ENCODE results near the gene PIK3R1. TPM values are rescaled to one million over a fixed set of nuclear protein-coding genes. Genes with fewer than 3 reads are reported as not detected.

Gene PIK3R1
- total and polyA plus RNA-seq, 4 donors = 22.6 to 123 (median 47.3) TPM

DNA sequence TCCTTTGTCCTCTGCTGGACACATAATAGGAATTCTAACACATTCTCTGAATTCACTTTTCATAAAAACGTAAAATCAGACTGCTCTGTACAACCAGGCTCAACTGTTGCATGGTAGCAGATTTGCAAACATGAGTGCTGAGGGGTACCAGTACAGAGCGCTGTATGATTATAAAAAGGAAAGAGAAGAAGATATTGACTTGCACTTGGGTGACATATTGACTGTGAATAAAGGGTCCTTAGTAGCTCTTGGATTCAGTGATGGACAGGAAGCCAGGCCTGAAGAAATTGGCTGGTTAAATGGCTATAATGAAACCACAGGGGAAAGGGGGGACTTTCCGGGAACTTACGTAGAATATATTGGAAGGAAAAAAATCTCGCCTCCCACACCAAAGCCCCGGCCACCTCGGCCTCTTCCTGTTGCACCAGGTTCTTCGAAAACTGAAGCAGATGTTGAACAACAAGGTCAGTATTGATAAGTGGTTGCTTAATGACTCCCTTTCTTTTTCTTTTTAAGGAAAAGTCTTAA is 11.1 kb downstream of the PIK3R1 start:
- TF ChIP-seq, protein P1, sequence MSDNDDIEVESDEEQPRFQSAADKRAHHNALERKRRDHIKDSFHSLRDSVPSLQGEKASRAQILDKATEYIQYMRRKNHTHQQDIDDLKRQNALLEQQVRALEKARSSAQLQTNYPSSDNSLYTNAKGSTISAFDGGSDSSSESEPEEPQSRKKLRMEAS (IDR thresholded peaks at IDR 0.05) = no peak
- TF ChIP-seq EGR1 (IDR thresholded peaks at IDR 0.05; ENCODE audit: low read depth in 2 of 2) (no peak), RXRA (IDR thresholded peaks at IDR 0.05) (no peak), FOXA1 (IDR thresholded peaks at IDR 0.05) (no peak), YY1 (IDR thresholded peaks at IDR 0.05) (no peak), GABPA (IDR thresholded peaks at IDR 0.05 in 1 of 2, conservative IDR thresholded peaks at IDR 0.05 in 1 of 2) (no peak), TAF1 (conservative IDR thresholded peaks at IDR 0.05) (no peak), HNF4G (IDR thresholded peaks at IDR 0.05) (no peak), NR2F2 (IDR thresholded peaks at IDR 0.05) (no peak), HNF4A (conservative IDR thresholded peaks at IDR 0.05) (no peak), JUND (IDR thresholded peaks at IDR 0.05) (no peak), FOXA2 (IDR thresholded peaks at IDR 0.05) (no peak), RAD21 (IDR thresholded peaks at IDR 0.05) (no peak), SP1 (IDR thresholded peaks at IDR 0.05) (no peak)
- TF ChIP-seq, protein P2, sequence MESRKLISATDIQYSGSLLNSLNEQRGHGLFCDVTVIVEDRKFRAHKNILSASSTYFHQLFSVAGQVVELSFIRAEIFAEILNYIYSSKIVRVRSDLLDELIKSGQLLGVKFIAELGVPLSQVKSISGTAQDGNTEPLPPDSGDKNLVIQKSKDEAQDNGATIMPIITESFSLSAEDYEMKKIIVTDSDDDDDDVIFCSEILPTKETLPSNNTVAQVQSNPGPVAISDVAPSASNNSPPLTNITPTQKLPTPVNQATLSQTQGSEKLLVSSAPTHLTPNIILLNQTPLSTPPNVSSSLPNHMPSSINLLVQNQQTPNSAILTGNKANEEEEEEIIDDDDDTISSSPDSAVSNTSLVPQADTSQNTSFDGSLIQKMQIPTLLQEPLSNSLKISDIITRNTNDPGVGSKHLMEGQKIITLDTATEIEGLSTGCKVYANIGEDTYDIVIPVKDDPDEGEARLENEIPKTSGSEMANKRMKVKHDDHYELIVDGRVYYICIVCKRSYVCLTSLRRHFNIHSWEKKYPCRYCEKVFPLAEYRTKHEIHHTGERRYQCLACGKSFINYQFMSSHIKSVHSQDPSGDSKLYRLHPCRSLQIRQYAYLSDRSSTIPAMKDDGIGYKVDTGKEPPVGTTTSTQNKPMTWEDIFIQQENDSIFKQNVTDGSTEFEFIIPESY (IDR thresholded peaks at IDR 0.05) = no peak
- TF ChIP-seq, protein P3, sequence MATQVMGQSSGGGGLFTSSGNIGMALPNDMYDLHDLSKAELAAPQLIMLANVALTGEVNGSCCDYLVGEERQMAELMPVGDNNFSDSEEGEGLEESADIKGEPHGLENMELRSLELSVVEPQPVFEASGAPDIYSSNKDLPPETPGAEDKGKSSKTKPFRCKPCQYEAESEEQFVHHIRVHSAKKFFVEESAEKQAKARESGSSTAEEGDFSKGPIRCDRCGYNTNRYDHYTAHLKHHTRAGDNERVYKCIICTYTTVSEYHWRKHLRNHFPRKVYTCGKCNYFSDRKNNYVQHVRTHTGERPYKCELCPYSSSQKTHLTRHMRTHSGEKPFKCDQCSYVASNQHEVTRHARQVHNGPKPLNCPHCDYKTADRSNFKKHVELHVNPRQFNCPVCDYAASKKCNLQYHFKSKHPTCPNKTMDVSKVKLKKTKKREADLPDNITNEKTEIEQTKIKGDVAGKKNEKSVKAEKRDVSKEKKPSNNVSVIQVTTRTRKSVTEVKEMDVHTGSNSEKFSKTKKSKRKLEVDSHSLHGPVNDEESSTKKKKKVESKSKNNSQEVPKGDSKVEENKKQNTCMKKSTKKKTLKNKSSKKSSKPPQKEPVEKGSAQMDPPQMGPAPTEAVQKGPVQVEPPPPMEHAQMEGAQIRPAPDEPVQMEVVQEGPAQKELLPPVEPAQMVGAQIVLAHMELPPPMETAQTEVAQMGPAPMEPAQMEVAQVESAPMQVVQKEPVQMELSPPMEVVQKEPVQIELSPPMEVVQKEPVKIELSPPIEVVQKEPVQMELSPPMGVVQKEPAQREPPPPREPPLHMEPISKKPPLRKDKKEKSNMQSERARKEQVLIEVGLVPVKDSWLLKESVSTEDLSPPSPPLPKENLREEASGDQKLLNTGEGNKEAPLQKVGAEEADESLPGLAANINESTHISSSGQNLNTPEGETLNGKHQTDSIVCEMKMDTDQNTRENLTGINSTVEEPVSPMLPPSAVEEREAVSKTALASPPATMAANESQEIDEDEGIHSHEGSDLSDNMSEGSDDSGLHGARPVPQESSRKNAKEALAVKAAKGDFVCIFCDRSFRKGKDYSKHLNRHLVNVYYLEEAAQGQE (IDR thresholded peaks at IDR 0.05) = no peak
- TF ChIP-seq, protein P4, sequence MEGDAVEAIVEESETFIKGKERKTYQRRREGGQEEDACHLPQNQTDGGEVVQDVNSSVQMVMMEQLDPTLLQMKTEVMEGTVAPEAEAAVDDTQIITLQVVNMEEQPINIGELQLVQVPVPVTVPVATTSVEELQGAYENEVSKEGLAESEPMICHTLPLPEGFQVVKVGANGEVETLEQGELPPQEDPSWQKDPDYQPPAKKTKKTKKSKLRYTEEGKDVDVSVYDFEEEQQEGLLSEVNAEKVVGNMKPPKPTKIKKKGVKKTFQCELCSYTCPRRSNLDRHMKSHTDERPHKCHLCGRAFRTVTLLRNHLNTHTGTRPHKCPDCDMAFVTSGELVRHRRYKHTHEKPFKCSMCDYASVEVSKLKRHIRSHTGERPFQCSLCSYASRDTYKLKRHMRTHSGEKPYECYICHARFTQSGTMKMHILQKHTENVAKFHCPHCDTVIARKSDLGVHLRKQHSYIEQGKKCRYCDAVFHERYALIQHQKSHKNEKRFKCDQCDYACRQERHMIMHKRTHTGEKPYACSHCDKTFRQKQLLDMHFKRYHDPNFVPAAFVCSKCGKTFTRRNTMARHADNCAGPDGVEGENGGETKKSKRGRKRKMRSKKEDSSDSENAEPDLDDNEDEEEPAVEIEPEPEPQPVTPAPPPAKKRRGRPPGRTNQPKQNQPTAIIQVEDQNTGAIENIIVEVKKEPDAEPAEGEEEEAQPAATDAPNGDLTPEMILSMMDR (IDR thresholded peaks at IDR 0.05; ENCODE audit: low read depth, low read length, missing input control) = no peak
- TF ChIP-seq, protein P5, sequence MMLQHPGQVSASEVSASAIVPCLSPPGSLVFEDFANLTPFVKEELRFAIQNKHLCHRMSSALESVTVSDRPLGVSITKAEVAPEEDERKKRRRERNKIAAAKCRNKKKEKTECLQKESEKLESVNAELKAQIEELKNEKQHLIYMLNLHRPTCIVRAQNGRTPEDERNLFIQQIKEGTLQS (IDR thresholded peaks at IDR 0.05) = no peak
- H3K9ac ChIP-seq (ENCODE audit: low read depth in 1 of 2, low read length in 2 of 2) = no peak overlapping the region
- no peak overlapping the region for H3K4me3 ChIP-seq (ENCODE audit: low read depth in 1 of 3, low read length in 3 of 3)
- DNase-seq (ENCODE audit: low spot score) = no peak
- peaks cover 5 to 28% (median 16%) of the 10 kb centered on the region in 4 donors for H3K36me3 ChIP-seq (ENCODE audit: control insufficient read depth in 4 of 4, insufficient read depth in 3 of 4, low read depth in 1 of 4, low read length in 3 of 4)
- H3K4me1 ChIP-seq (ENCODE audit: control insufficient read depth in 4 of 4, insufficient read depth in 4 of 4, low read length in 3 of 4) = peaks cover 19 to 93% (median 82%) of the 10 kb centered on the region in 4 donors
- WGBS = 78% methylated on average over 8 of the region's 8 CpGs
- peak overlapping the region; percentile 76 to 83 for H3K27ac ChIP-seq (ENCODE audit: low read depth in 1 of 2, low read length in 2 of 2)
- H3K27me3 ChIP-seq (ENCODE audit: control insufficient read depth in 4 of 4, insufficient read depth in 4 of 4, low read length in 3 of 4) = no peaks in the 10 kb centered on the region
- no peaks in the 10 kb centered on the region for H3K9me3 ChIP-seq (ENCODE audit: control insufficient read depth in 4 of 4, low read length in 3 of 4)
